IMR-90 (cell line): ENCODE results near the gene MANSC4. TPM values are rescaled to one million over a fixed set of nuclear protein-coding genes. Genes with fewer than 3 reads are reported as not detected.
A peak's percentile ranks its signal among the peaks of the same experiment; 100 is the strongest.

Experiments
- ATAC-seq: fragments of 200-7000 bp; cut with Tn5 transposase; 2 replicates; pipeline ENCODE4 v1.9.1; 2020; ENCODE audit warnings: low read depth, mild to moderate bottlenecking, moderate library complexity
- BruUV-seq: library from RNA; stranded (reverse); fragments of 400-500 nt; replicated peaks from 2 replicates; lab custom pipeline; 2021; lab: Mats Ljungman, UMichigan
- CTCF ChIA-PET: fragments of 300-600 bp; formaldehyde crosslinking; extraction: SDS; loops from one replicate; lab custom pipeline; 2021; ENCODE audit warnings: antibody characterized with exemption; lab: Yijun Ruan, JAX
- POLR2A ChIA-PET: fragments of 300-600 bp; sonication (Branson Sonifier 250); formaldehyde crosslinking; loops from one replicate; lab custom pipeline; 2022; ENCODE audit warnings: antibody characterized with exemption; ENCODE audit not compliant: unreplicated experiment; lab: Charles Lee
- DNase-seq: peaks from one replicate; pipeline ENCODE4 v3.0.0; 2013
- H2AFZ ChIP-seq: replicated peaks from 2 replicates; pipeline ENCODE3; 2013; ENCODE audit warnings: low read length, mild to moderate bottlenecking; ENCODE audit not compliant: poor library complexity
- H2AK5ac ChIP-seq: 2 replicates; pipeline ENCODE4 v1.6.1; 2013; ENCODE audit warnings: low read depth, low read length, inconsistent platforms
- H2AK9ac ChIP-seq: replicated peaks from 2 replicates; pipeline ENCODE3; 2013; ENCODE audit warnings: mild to moderate bottlenecking, low read depth, low read length, moderate library complexity; ENCODE audit not compliant: poor library complexity
- H2BK120ac ChIP-seq: 2 replicates; pipeline ENCODE4 v1.6.1; 2013; ENCODE audit warnings: low read depth, low read length, inconsistent platforms
- H2BK15ac ChIP-seq: 3 replicates; pipeline ENCODE4 v1.6.1; 2013; ENCODE audit warnings: low read depth, low read length, inconsistent platforms
- H2BK20ac ChIP-seq: 2 replicates; pipeline ENCODE4 v1.6.1; 2013; ENCODE audit warnings: low read depth, mild to moderate bottlenecking, inconsistent platforms, low read length, moderate library complexity
- H2BK5ac ChIP-seq: 2 replicates; pipeline ENCODE4 v1.6.1; 2013; ENCODE audit warnings: mild to moderate bottlenecking, low read depth, low read length, inconsistent platforms; ENCODE audit not compliant: poor library complexity, severe bottlenecking
- H3K14ac ChIP-seq: replicated peaks from 2 replicates; pipeline ENCODE4 v1.6.1; 2013; ENCODE audit warnings: low read depth, low read length, inconsistent platforms
- H3K18ac ChIP-seq: 2 replicates; pipeline ENCODE4 v1.6.1; 2013; ENCODE audit warnings: low read depth, low read length, control low read depth
- H3K23ac ChIP-seq: 2 replicates; pipeline ENCODE4 v1.6.1; 2013; ENCODE audit warnings: low read depth, low read length, inconsistent platforms
- H3K27ac ChIP-seq: 2 replicates; pipeline ENCODE4 v1.5.1; 2013; ENCODE audit warnings: mild to moderate bottlenecking, control low read depth, low read length; ENCODE audit not compliant: insufficient read depth
- H3K27me3 ChIP-seq: 2 replicates; pipeline ENCODE4 v1.6.1; 2013; ENCODE audit warnings: low read length; ENCODE audit not compliant: control insufficient read depth, insufficient read depth
- H3K36me3 ChIP-seq: 2 replicates; pipeline ENCODE4 v1.6.1; 2013; ENCODE audit warnings: low read length, mixed read lengths; ENCODE audit not compliant: control insufficient read depth, insufficient read depth
- H3K4ac ChIP-seq: 2 replicates; pipeline ENCODE4 v1.6.1; 2013; ENCODE audit warnings: low read depth, low read length, inconsistent platforms
- H3K4me1 ChIP-seq: 2 replicates; pipeline ENCODE4 v1.6.1; 2013; ENCODE audit warnings: low read length, mixed read lengths; ENCODE audit not compliant: control insufficient read depth, insufficient read depth
- H3K4me2 ChIP-seq: 2 replicates; pipeline ENCODE4 v1.6.1; 2013; ENCODE audit warnings: low read depth, mild to moderate bottlenecking, control low read depth, low read length, moderate library complexity
- H3K4me3 ChIP-seq: 2 replicates; pipeline ENCODE4 v1.5.1; 2013; ENCODE audit warnings: low read depth, mild to moderate bottlenecking, control low read depth, low read length, moderate library complexity; ENCODE audit not compliant: insufficient read depth
- H3K56ac ChIP-seq: 2 replicates; pipeline ENCODE4 v1.6.1; 2013; ENCODE audit warnings: low read length, inconsistent platforms; ENCODE audit not compliant: insufficient read depth; ENCODE audit errors: extremely low read depth
- H3K79me1 ChIP-seq, 2 experiments: 2 replicates each; pipeline ENCODE4 v1.6.1; 2013; ENCODE audit warnings: low read length in 2 of 2, inconsistent platforms in 1 of 2, low read depth in 1 of 2
- H3K9ac ChIP-seq: 2 replicates; pipeline ENCODE4 v1.6.1; 2013; ENCODE audit warnings: low read depth, low read length, control low read depth
- H3K9me1 ChIP-seq: 2 replicates; pipeline ENCODE4 v1.6.1; 2013; ENCODE audit warnings: low read length, inconsistent platforms; ENCODE audit not compliant: insufficient read depth
- H3K9me3 ChIP-seq: 2 replicates; pipeline ENCODE4 v1.6.1; 2013; ENCODE audit warnings: low read length; ENCODE audit not compliant: control insufficient read depth, insufficient read depth
- H4K20me1 ChIP-seq: 2 replicates; pipeline ENCODE4 v1.6.1; 2013; ENCODE audit warnings: low read length, inconsistent platforms; ENCODE audit not compliant: insufficient read depth
- H4K5ac ChIP-seq: 2 replicates; pipeline ENCODE4 v1.6.1; 2013; ENCODE audit warnings: mild to moderate bottlenecking, low read depth, low read length, control low read depth
- H4K8ac ChIP-seq, 2 experiments: 2 replicates each; pipeline ENCODE4 v1.6.1; 2013; ENCODE audit warnings: low read depth in 2 of 2, low read length in 2 of 2, control low read depth in 1 of 2, inconsistent platforms in 1 of 2
- H4K91ac ChIP-seq: 2 replicates; pipeline ENCODE4 v1.6.1; 2013; ENCODE audit warnings: low read depth, low read length, inconsistent platforms; ENCODE audit not compliant: insufficient read depth
- CHD1 ChIP-seq: IDR thresholded peaks from 2 replicates; pipeline ENCODE4 v1.6.1; 2012; ENCODE audit warnings: low read depth, low read length, improper control_type of control experiment
- RAD21 ChIP-seq: IDR thresholded peaks from 2 replicates; pipeline ENCODE4 v1.6.1; 2012; ENCODE audit warnings: low read length, improper control_type of control experiment
- WGBS, 2 experiments: methylation state at CpG; one replicate each; pipeline versions ENCODE4 v1.1.5 to v1.1.7; 2013; ENCODE audit warnings: missing lambda C conversion rate in 2 of 2; ENCODE audit not compliant: insufficient read length in 1 of 2; ENCODE audit errors: extremely low coverage in 2 of 2; 5-methylcytosine and 5-hydroxymethylcytosine counted together
- dilution Hi-C: fragments of 300-500 bp; cut with HindIII; formaldehyde crosslinking; loops from one replicate; pipeline ENCODE4 v1.14.3; 2018; ENCODE audit warnings: low sequenced_read_pairs; ENCODE audit not compliant: unreplicated experiment
- in situ Hi-C: fragments of 300-500 bp; cut with MboI; formaldehyde crosslinking; loops from 3 replicates; pipeline ENCODE4 v1.14.3; 2019; ENCODE audit warnings: low sequenced_read_pairs, inconsistent platforms, mixed read lengths
- intact Hi-C: fragments of 100-400 bp; cut with micrococcal nuclease; formaldehyde crosslinking; loops from 2 replicates; pipeline ENCODE4 v1.10.0; 2022
- polyA plus RNA-seq, 3 experiments: library from polyadenylated mRNA; depleted of rRNA; stranded (reverse); fragments of >200 nt; gene quantifications; 2 replicates each; pipeline ENCODE4 v1.2.3, GENCODE V29; 2012; ENCODE audit warnings: low replicate concordance in 1 of 3
- total RNA-seq: library from RNA; depleted of rRNA; stranded (reverse); fragments of >200 nt; gene quantifications from 2 replicates; pipeline ENCODE4 v1.2.3, GENCODE V29; 2012

Gene MANSC4
- total and polyA plus RNA-seq, 2 of the 4 experiments (the other 2 are of a cell fraction), result not detected

- peak overlapping the region; percentile 99 for H3K4ac ChIP-seq
- H2BK15ac ChIP-seq, result peak overlapping the region; percentile 67; the same call in 2 of the 3 replicates
- peak overlapping the region; percentile 95 for H2AK9ac ChIP-seq
- in situ Hi-C loops (no loop called here), dilution Hi-C loops (no loop called here), intact Hi-C loops (no loop called here)
- peaks cover 2% of the 10 kb centered on the region for H3K9me1 ChIP-seq
- H4K8ac ChIP-seq, result peak overlapping the region; percentile 89 to 99
- BruUV-seq, result no TSS peak
- TF ChIP-seq CHD1 (0 out of 2 replicates have a peak, but pooled peaks have one; percentile 0), RAD21 (no peak)
- peak overlapping the region; percentile 99 for H3K23ac ChIP-seq
- peak overlapping the region; percentile 82 for H2BK20ac ChIP-seq
- peak overlapping the region; percentile 91 for H3K18ac ChIP-seq
- H4K5ac ChIP-seq, result peak overlapping the region; percentile 96
- 1% methylated on average over 23 of the region's 36 CpGs; no CpG with 5 or more reads in 1 of the 2 experiments for WGBS, 2 experiments
- H3K9ac ChIP-seq, result peak overlapping the region; percentile 76
- H2BK120ac ChIP-seq, result peak overlapping the region; percentile 96
- ATAC-seq (no peak), DNase-seq (no peak)
- H3K56ac ChIP-seq, result peak overlapping the region; percentile 86
- H3K14ac ChIP-seq, result peak overlapping the region; percentile 100
- peaks cover 4 to 41% of the 10 kb centered on the region in 2 experiments; a peak in 3 of 4 replicates for H3K79me1 ChIP-seq
- no peaks in the 10 kb centered on the region for H3K27me3 ChIP-seq
- peak overlapping the region; percentile 96 for H2AFZ ChIP-seq
- 0 out of 2 replicates have a peak, but pooled peaks cover 5% of the 10 kb centered on the region for H3K36me3 ChIP-seq
- no peaks in the 10 kb centered on the region for H4K20me1 ChIP-seq
- ChIA-PET POLR2A (no interaction called here), CTCF (interaction anchor here (0.6 kb wide), 1 partner anchor 104 kb away, joined by 5 read pairs; no protein-coding TSS in a partner anchor)
- peak overlapping the region; percentile 61 for H3K4me3 ChIP-seq
- peak overlapping the region; percentile 71 for H2BK5ac ChIP-seq
- peak overlapping the region; percentile 77 for H3K27ac ChIP-seq
- H3K4me2 ChIP-seq, result peak overlapping the region; percentile 94
- H4K91ac ChIP-seq, result peak overlapping the region; percentile 98
- peaks cover 15% of the 10 kb centered on the region for H3K4me1 ChIP-seq
- H2AK5ac ChIP-seq, result peak overlapping the region; percentile 99
- H3K9me3 ChIP-seq, result no peaks in the 10 kb centered on the region
Measured at GRCh38 chr12:27779416-27779919, 568 bp downstream of the MANSC4 start.
